Tibial nerve (tissue), 4 donors: ENCODE results near the gene SIRPA. TPM values are rescaled to one million over a fixed set of nuclear protein-coding genes. Genes with fewer than 3 reads are reported as not detected.
A peak's percentile ranks its signal among the peaks of the same experiment; 100 is the strongest.

Experiments used
- DNase-seq, 2 donors: peaks; one replicate each; pipeline ENCODE4 v3.0.0-alpha.2; 2019; ENCODE audit warnings: low spot score in 2 of 2
- H3K27ac ChIP-seq, 4 donors: fragments of 200-600 bp; sonication (generic) in 3 of 4; one replicate each; pipeline ENCODE4 v1.5.1; 2017 to 2019; ENCODE audit warnings: mild to moderate bottlenecking in 1 of 4
- H3K27me3 ChIP-seq, 2 donors: fragments of 200-600 bp; sonication (generic) in 1 of 2; one replicate each; pipeline versions ENCODE4 v1.5.1 to v1.6.0; 2017 to 2019
- H3K36me3 ChIP-seq, 3 donors: fragments of 200-600 bp; sonication (generic); one replicate each; pipeline ENCODE4 v1.5.1; 2018 to 2019
- H3K4me1 ChIP-seq, 4 donors: fragments of 200-600 bp; sonication (generic) in 3 of 4; one replicate each; pipeline ENCODE4 v1.5.1; 2017 to 2019
- H3K4me3 ChIP-seq, 4 donors: fragments of 200-600 bp; sonication (generic) in 3 of 4; one replicate each; pipeline ENCODE4 v1.5.1; 2017 to 2019; ENCODE audit warnings: mild to moderate bottlenecking in 1 of 4, moderate library complexity in 1 of 4
- H3K9me3 ChIP-seq, 4 donors: fragments of 200-600 bp; sonication (generic) in 3 of 4; one replicate each; pipeline ENCODE4 v1.5.1; 2017 to 2019
- EP300 ChIP-seq, 2 donors: sonication (generic); formaldehyde crosslinking; IDR thresholded peaks; one replicate each; pipeline ENCODE4 v1.6.1; 2017; ENCODE audit warnings: antibody characterized with exemption in 2 of 2, mild to moderate bottlenecking in 1 of 2
- POLR2A ChIP-seq, 2 donors: fragments of 450-650 bp; IDR thresholded peaks; one replicate each; pipeline ENCODE4 v1.6.1; 2017; ENCODE audit warnings: antibody characterized with exemption in 2 of 2, mild to moderate bottlenecking in 2 of 2, moderate library complexity in 2 of 2
- WGBS, 2 donors: methylation state at CpG; one replicate each; pipeline ENCODE4 v1.1.5; 2018; 5-methylcytosine and 5-hydroxymethylcytosine counted together
- total RNA-seq, 4 donors: library from RNA; depleted of rRNA; stranded (reverse); fragments of >200 nt; gene quantifications; one replicate each; pipeline ENCODE4 v1.1.0, GENCODE V29; 2016
- TF ChIP-seq, protein P1 (sequence below), 5 experiments: fragments of 200-600 bp in 3 of 5; fragments of 450-650 bp in 2 of 5; sonication (generic) in 3 of 5; IDR thresholded peaks; one replicate each; pipeline ENCODE4 v1.5.1; 2016 to 2019; ENCODE audit warnings: antibody characterized with exemption in 5 of 5, mild to moderate bottlenecking in 3 of 5, moderate library complexity in 2 of 5

Gene SIRPA
- total RNA-seq, 4 donors from 2014 or later = 31.7 to 53.0 (median 41.1) TPM

DNA sequence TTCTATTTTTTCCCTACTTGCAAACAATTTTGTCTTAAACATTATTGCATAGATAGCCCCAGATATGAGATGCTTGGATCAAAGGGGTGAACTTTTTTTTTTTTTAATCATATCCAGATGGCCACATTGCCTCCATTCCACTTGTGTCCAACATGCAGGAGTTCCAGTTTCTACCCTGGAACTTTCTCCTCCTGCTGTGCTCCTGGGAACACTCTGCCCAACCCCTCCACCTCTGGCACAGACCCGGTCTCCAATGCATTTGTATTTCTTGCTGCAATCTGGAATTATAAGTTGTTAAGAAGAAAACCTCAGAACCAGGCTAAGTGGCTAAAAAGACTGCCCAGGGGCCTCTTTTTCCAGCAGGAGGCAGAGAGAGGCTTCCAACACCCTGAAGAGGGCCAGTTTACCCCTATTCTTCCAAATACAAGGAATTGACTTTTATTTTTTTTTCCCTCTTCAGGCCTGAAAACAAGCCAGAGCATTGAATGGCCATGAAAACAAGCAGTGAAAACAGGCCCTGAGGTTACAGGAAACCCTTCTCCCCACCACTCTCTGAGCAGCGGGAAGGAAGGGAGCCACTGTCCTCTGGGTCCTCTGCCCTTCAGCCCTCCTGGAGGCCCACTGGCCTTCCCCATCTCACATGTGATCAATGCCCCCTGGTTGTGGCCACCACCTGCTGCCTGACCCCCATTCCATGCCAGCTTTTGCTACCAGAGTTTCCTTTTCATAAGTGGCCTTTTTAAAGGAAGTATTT is 54.3 kb downstream of the SIRPA start:
- Histone ChIP-seq H3K27ac (peak overlapping the region in 2 of 4 donors; percentile 65 to 67), H3K27me3 (no peaks in the 10 kb centered on the region), H3K4me3 (no peak overlapping the region), H3K36me3 (no peaks in the 10 kb centered on the region), H3K9me3 (no peaks in the 10 kb centered on the region), H3K4me1 (peaks cover 0 to 55% (median 20%) of the 10 kb centered on the region in 4 donors)
- no peak for TF ChIP-seq POLR2A (IDR thresholded peaks at IDR 0.05)
- no peak for TF ChIP-seq EP300 (IDR thresholded peaks at IDR 0.05)
- TF ChIP-seq, protein P1, sequence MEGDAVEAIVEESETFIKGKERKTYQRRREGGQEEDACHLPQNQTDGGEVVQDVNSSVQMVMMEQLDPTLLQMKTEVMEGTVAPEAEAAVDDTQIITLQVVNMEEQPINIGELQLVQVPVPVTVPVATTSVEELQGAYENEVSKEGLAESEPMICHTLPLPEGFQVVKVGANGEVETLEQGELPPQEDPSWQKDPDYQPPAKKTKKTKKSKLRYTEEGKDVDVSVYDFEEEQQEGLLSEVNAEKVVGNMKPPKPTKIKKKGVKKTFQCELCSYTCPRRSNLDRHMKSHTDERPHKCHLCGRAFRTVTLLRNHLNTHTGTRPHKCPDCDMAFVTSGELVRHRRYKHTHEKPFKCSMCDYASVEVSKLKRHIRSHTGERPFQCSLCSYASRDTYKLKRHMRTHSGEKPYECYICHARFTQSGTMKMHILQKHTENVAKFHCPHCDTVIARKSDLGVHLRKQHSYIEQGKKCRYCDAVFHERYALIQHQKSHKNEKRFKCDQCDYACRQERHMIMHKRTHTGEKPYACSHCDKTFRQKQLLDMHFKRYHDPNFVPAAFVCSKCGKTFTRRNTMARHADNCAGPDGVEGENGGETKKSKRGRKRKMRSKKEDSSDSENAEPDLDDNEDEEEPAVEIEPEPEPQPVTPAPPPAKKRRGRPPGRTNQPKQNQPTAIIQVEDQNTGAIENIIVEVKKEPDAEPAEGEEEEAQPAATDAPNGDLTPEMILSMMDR (IDR thresholded peaks at IDR 0.05) = no peak
- DNase-seq = no peak
- WGBS, 2 donors = 17 to 36% methylated on average over 2 of the region's 2 CpGs

DNA sequence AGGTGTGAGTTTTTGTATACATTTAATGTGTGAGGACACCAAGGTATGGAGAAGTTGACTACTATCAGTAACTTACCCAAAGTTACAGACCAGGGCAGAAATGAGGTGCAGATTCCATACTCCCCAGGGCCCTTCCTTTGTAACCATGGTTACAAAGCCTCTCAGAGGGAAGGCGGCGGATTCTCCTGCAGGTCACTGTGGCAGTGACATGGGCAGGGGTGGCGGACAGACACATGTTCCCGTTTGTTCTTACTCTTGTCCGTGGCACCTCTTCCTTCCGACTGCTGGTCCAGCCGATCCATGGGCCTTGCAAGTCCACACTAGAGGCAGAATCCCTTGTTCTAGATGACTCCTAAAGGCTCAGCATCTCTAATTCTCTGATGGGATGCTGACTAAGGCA is 55.6 kb downstream of the SIRPA start:
- H3K4me3 ChIP-seq = no peak overlapping the region
- no peaks in the 10 kb centered on the region for H3K27me3 ChIP-seq
- DNase-seq = no peak
- TF ChIP-seq EP300 (IDR thresholded peaks at IDR 0.05) = no peak
- TF ChIP-seq, protein P1 (IDR thresholded peaks at IDR 0.05) = no peak
- no peak for TF ChIP-seq POLR2A (IDR thresholded peaks at IDR 0.05)
- WGBS, 2 donors = 79 to 88% methylated on average over 7 of the region's 7 CpGs
- H3K9me3 ChIP-seq = no peaks in the 10 kb centered on the region
- peaks cover 0 to 43% (median 20%) of the 10 kb centered on the region in 4 donors for H3K4me1 ChIP-seq
- no peak overlapping the region for H3K27ac ChIP-seq
- H3K36me3 ChIP-seq = no peaks in the 10 kb centered on the region

DNA sequence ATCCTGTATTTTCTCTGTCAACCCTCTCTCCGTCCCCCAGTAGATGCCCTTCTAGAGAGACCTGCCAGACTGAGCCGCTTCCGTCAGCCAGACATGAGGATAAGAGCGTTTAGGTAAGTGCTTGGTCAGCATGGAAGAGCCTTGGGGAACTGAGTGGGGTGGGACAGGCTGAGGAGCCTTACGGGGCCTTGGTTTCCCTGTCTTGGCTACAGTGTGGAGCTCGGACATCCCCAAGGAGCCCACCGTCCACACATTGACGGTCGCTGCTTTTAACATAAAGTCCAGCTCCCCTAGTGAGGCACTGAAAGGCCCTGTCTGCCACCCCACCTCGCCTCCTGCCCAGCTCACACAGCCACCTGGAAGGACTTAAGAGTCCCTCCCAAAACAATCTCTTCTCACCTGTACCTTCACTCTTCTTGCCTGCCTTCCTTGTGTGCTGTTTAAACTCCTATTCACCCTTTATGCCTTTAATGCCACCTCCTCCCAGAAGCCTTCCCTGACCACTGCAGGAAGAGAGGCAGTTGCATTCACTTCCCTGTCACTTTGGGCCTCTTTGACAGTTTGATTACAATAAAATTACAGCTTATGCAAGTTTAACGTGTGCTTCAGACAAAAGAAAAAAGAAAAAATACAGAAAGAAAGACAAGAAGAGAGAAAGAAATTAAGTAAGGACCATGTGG is 56.4 kb downstream of the SIRPA start:
- H3K27me3 ChIP-seq = peaks cover 0 to 2% of the 10 kb centered on the region in 2 donors
- H3K4me1 ChIP-seq = peaks cover 0 to 36% (median 20%) of the 10 kb centered on the region in 4 donors
- WGBS, 2 donors = 77 to 83% methylated on average over 11 of the region's 11 CpGs
- no peak for DNase-seq
- no peak overlapping the region for H3K27ac ChIP-seq
- TF ChIP-seq, protein P1 (IDR thresholded peaks at IDR 0.05) = no peak
- TF ChIP-seq POLR2A (IDR thresholded peaks at IDR 0.05) = no peak
- no peak for TF ChIP-seq EP300 (IDR thresholded peaks at IDR 0.05)
- no peaks in the 10 kb centered on the region for H3K36me3 ChIP-seq
- no peaks in the 10 kb centered on the region for H3K9me3 ChIP-seq
- no peak overlapping the region for H3K4me3 ChIP-seq

DNA sequence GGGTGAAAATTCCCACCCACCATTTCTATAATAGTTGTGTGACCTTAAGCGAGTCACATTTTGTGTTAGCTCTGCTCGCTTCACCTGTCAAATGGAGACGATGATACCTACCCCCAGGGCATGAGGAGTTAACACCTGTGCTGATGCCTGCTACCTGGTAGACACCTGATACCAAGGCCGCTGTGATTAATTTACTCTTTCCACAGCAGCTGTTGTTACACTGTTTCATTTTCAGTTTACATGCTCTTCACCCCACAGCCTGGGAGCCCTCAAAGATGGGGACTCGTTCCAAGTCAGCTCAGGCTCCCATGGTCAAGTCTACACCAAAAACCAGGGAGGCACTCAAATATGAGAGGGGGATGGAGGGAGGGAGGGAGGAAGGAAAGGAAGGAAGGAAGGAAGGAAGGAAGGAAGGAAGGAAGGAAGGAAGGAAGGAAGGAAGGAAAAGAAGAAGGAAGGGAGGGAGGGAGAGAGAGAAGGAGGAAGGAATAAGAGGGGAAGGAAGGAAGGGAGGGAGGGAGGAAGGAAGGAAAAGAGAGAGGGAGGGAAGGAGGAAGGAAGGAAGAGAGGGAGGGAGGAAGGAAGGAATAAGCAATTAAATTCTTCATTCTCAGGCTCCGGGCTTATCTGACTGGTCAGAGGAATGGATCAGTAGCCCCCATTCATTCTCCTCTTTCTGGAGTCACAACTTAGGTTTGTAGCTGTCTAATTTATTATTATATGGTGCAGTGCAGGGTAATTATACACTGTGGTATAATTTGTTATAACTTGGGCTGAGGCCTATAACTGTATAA is 57.7 kb downstream of the SIRPA start:
- TF ChIP-seq, protein P1 (IDR thresholded peaks at IDR 0.05) = no peak
- TF ChIP-seq EP300 (IDR thresholded peaks at IDR 0.05) = no peak
- no peak for TF ChIP-seq POLR2A (IDR thresholded peaks at IDR 0.05)
- no peak overlapping the region for H3K27ac ChIP-seq
- DNase-seq = no peak
- 79 to 82% methylated on average over 6 of the region's 6 CpGs for WGBS, 2 donors
- H3K4me1 ChIP-seq = peaks cover 0 to 22% (median 11%) of the 10 kb centered on the region in 4 donors
- no peak overlapping the region for H3K4me3 ChIP-seq
- no peaks in the 10 kb centered on the region for H3K9me3 ChIP-seq
- H3K36me3 ChIP-seq = no peaks in the 10 kb centered on the region
- peaks cover 0 to 4% of the 10 kb centered on the region in 2 donors for H3K27me3 ChIP-seq
